Breast epithelium (tissue), 3 donors: ENCODE measurements around the gene TBC1D20.

Experiments
- CTCF ChIP-seq, 3 donors: fragments of 450-650 bp; IDR thresholded peaks; one replicate each; pipeline ENCODE4 v1.5.1; 2016 to 2017; ENCODE audit warnings: antibody characterized with exemption in 3 of 3, mild to moderate bottlenecking in 3 of 3, moderate library complexity in 3 of 3
- POLR2A ChIP-seq: fragments of 450-650 bp; IDR thresholded peaks from one replicate; pipeline ENCODE4 v1.6.1; 2016; ENCODE audit warnings: antibody characterized with exemption, mild to moderate bottlenecking, moderate library complexity

GRCh38 chr20:420166-420620, 42.1 kb downstream of the TBC1D20 start:
- TF ChIP-seq CTCF (IDR thresholded peaks at IDR 0.05) (no peak), POLR2A (no peak)
